ENCODE measurements around the gene BMPER. TPM values are rescaled to one million over a fixed set of nuclear protein-coding genes. Genes with fewer than 3 reads are reported as not detected.

The BMPER gene
- total and polyA plus RNA-seq, 2 of the 8 experiments (the other 6 are each of a cell fraction or from before 2014, with no cell fraction given): 0.33 to 0.69 TPM

- H3K9me3 ChIP-seq (ENCODE audit: insufficient read depth in 2 of 2, low read depth in 1 of 2, low read length in 1 of 2): no peaks in the 10 kb centered on the region
- no peak overlapping the region for H2BK120ac ChIP-seq (replicated peaks; ENCODE audit: low read depth, low read length)
- DNase-seq (ENCODE audit: low read depth in 1 of 2, low spot score in 2 of 2) (no peak), FAIRE-seq (no peak)
- H3K23ac ChIP-seq (ENCODE audit: insufficient read length): no peak overlapping the region
- no peak overlapping the region for H3K18ac ChIP-seq (ENCODE audit: extremely low read depth, low read length)
- H3K27me3 ChIP-seq (replicated peaks in 1 of 4; ENCODE audit: control insufficient read depth in 3 of 4, extremely low read depth in 1 of 4, insufficient read depth in 3 of 4, low read length in 3 of 4): no peaks in the 10 kb centered on the region
- H3K4me1 ChIP-seq (replicated peaks in 1 of 4; ENCODE audit: control insufficient read depth in 3 of 4, insufficient read depth in 4 of 4, low read length in 3 of 4): no peaks in the 10 kb centered on the region; a peak in 3 of 7 replicates
- no peak overlapping the region for H3K14ac ChIP-seq (ENCODE audit: insufficient read length)
- H4K20me1 ChIP-seq (replicated peaks in 1 of 2; ENCODE audit: control insufficient read depth in 1 of 2, insufficient read depth in 2 of 2, low read length in 2 of 2): no peaks in the 10 kb centered on the region
- no peak overlapping the region for H3K4me3 ChIP-seq (ENCODE audit: extremely low read depth in 1 of 4, insufficient read depth in 2 of 4, low read depth in 3 of 4, low read length in 4 of 4)
- H3K4ac ChIP-seq (replicated peaks; ENCODE audit: insufficient read length, low read depth, low read length): no peak overlapping the region
- H3K79me1 ChIP-seq (ENCODE audit: low read depth, low read length): no peaks in the 10 kb centered on the region
- H4K8ac ChIP-seq (ENCODE audit: extremely low read depth, insufficient read depth, low read length): no peak overlapping the region
- no peak overlapping the region for H2BK15ac ChIP-seq (ENCODE audit: low read length)
- no peak overlapping the region for H2AFZ ChIP-seq (ENCODE audit: low read length)
- no peak overlapping the region for H4K91ac ChIP-seq (replicated peaks; ENCODE audit: insufficient read length, low read length)
- H3K23me2 ChIP-seq (ENCODE audit: low read depth, low read length): no peaks in the 10 kb centered on the region
- no peak overlapping the region for H2AK5ac ChIP-seq (ENCODE audit: low read depth, low read length)
- TF ChIP-seq CTCF (IDR thresholded peaks at IDR 0.05; ENCODE audit: control extremely low read depth in 1 of 3, insufficient read depth in 1 of 3, low read depth in 1 of 3, low read length in 3 of 3) (no peak), POLR2A (IDR thresholded peaks at IDR 0.05; ENCODE audit: control extremely low read depth in 1 of 2, low read depth in 2 of 2, low read length in 2 of 2) (no peak), TCF12 (IDR thresholded peaks at IDR 0.05; ENCODE audit: low read depth, low read length) (no peak)
- 84% methylated on average over 9 of the region's 9 CpGs; no CpG with 5 or more reads in 1 of the 2 experiments for WGBS, 2 experiments (ENCODE audit: extremely low coverage in 1 of 2, insufficient coverage in 1 of 2, insufficient read length in 1 of 2, insufficient replicate concordance in 2 of 2, low coverage in 1 of 2, low lambda C conversion rate in 2 of 2, missing lambda C conversion rate in 1 of 2)
- H2BK12ac ChIP-seq (ENCODE audit: low read depth, low read length): no peak overlapping the region
- no peak overlapping the region for H2BK20ac ChIP-seq (ENCODE audit: low read length)
- no peak overlapping the region for H3K9ac ChIP-seq (replicated peaks in 1 of 4; ENCODE audit: extremely low read depth in 1 of 4, low read depth in 3 of 4, low read length in 3 of 4)
- H3K79me2 ChIP-seq (ENCODE audit: control insufficient read depth in 1 of 2, insufficient read depth in 2 of 2, low read length in 2 of 2): no peaks in the 10 kb centered on the region
- CTCF ChIA-PET (ENCODE audit: partially characterized antibody): interaction anchor here (1.2 to 2.7 kb wide), 2 partner anchors 12 to 45 kb away, joined by 4 to 11 read pairs; no protein-coding TSS in a partner anchor
- no peak overlapping the region for H3K56ac ChIP-seq (replicated peaks; ENCODE audit: insufficient read length, low read depth, low read length)
- no peak overlapping the region for H3K4me2 ChIP-seq (ENCODE audit: insufficient read depth in 1 of 2, low read depth in 2 of 2, low read length in 2 of 2)
- H3K36me3 ChIP-seq (ENCODE audit: control insufficient read depth in 2 of 4, insufficient read depth in 4 of 4, low read length in 3 of 4): no peaks in the 10 kb centered on the region
- no peak overlapping the region for H4K5ac ChIP-seq (ENCODE audit: insufficient read length, low read depth, low read length)
- H3K27ac ChIP-seq (ENCODE audit: low read depth, low read length): no peak overlapping the region
- POLR2A ChIA-PET (ENCODE audit: partially characterized antibody): no interaction called here
- no peak overlapping the region for H2BK5ac ChIP-seq (ENCODE audit: low read depth, low read length)
Measured at GRCh38 chr7:34075523-34076370, 170.4 kb downstream of the BMPER start.

All from H1 (cell line).